HG03103 (cell line): ENCODE results near the gene CEP72.

Source experiments
- ATAC-seq: cut with Tn5 transposase; IDR thresholded peaks from one replicate; pipeline ENCODE4 v1.9.1; 2021; ENCODE audit warnings: low read depth; ENCODE audit not compliant: unreplicated experiment

The CEP72 gene

GRCh38 chr5:634191-634590 is 22.1 kb downstream of the CEP72 start:
- no peak for ATAC-seq

GRCh38 chr5:635306-636055 is 23.3 kb downstream of the CEP72 start:
- no peak for ATAC-seq

GRCh38 chr5:636951-637350 is 24.8 kb downstream of the CEP72 start:
- ATAC-seq, result no peak

GRCh38 chr5:637581-638450 is 25.7 kb downstream of the CEP72 start:
- no peak for ATAC-seq

- ATAC-seq, result no peak
Measured at GRCh38 chr5:638501-639252, 26.5 kb downstream of the CEP72 start.

GRCh38 chr5:639253-639530 is 27.1 kb downstream of the CEP72 start:
- ATAC-seq, result no peak

GRCh38 chr5:639584-640213 is 27.6 kb downstream of the CEP72 start:
- ATAC-seq, result no peak

GRCh38 chr5:640461-641330 is 28.6 kb downstream of the CEP72 start:
- ATAC-seq, result no peak

- ATAC-seq, result no peak
Measured at GRCh38 chr5:641331-641765, 29.2 kb downstream of the CEP72 start.

- no peak for ATAC-seq
Measured at GRCh38 chr5:642481-642880, 30.3 kb downstream of the CEP72 start.

GRCh38 chr5:643351-643801 is 31.2 kb downstream of the CEP72 start:
- no peak for ATAC-seq

- no peak for ATAC-seq
Measured at GRCh38 chr5:643811-644271, 31.7 kb downstream of the CEP72 start.

GRCh38 chr5:644509-644908 is 32.4 kb downstream of the CEP72 start:
- ATAC-seq, result no peak

- no peak for ATAC-seq
Measured at GRCh38 chr5:644971-645370, 32.8 kb downstream of the CEP72 start.

GRCh38 chr5:645421-645820 is 33.3 kb downstream of the CEP72 start:
- no peak for ATAC-seq

GRCh38 chr5:646396-647201 is 34.5 kb downstream of the CEP72 start:
- no peak for ATAC-seq

GRCh38 chr5:647311-647710 is 35.2 kb downstream of the CEP72 start:
- ATAC-seq, result no peak

- no peak for ATAC-seq
Measured at GRCh38 chr5:647727-648126, 35.6 kb downstream of the CEP72 start.
